Left colon (tissue), 2 donors: Measurements from ENCODE around the gene PPP3CA. TPM values are rescaled to one million over a fixed set of nuclear protein-coding genes. Genes with fewer than 3 reads are reported as not detected.

ENCODE experiments used
- ATAC-seq: fragments of 200-7000 bp; cut with Tn5 transposase; one replicate; pipeline ENCODE4 v1.9.1; 2020; ENCODE audit warnings: mild to moderate bottlenecking, moderate library complexity
- DNase-seq, 2 donors: peaks; one replicate each; pipeline ENCODE4 v3.0.0-alpha.2; 2020
- intact Hi-C, 2 donors: fragments of 100-400 bp; cut with DNase I in 1 of 2; cut with micrococcal nuclease in 1 of 2; formaldehyde crosslinking; loops; one replicate each; pipeline versions ENCODE4 v1.11.2 to v1.14.0; 2022; cut with DNase I, micrococcal nuclease
- long read RNA-seq: library from polyadenylated mRNA; unstranded; transcript quantifications from one replicate; pipeline ENCODE4 v2.0.0, GENCODE V29; 2021
- total RNA-seq, 2 donors: library from RNA; stranded (reverse); fragmentation: NEBNext Ultra II Directional; extraction: Animal tissue kit (Norgen Biotek cat#: 25700); gene quantifications; one replicate each; pipeline ENCODE4 v1.2.1, GENCODE V29; 2021
- donor health status: DM: no; HTN: no; CAD: no.
- donor health status: DM: yes; HTN: yes; CAD: no.

Gene PPP3CA
- 10 to 100 TPM; 38.0 to 59.5 TPM for total RNA-seq
- long read RNA-seq, transcript PPP3CA-202 (13 exons, 3,604 nt) = major isoform, 15 of 21 reads
- long read RNA-seq, partial matches to known transcripts = 2 of 21 reads
- long read RNA-seq, other reads (novel, unspliced or antisense) = 4 of 21 reads

- intact Hi-C loops = loop anchor here in 1 of 2 donors (5.0 kb wide), 1 partner anchor 170 kb away; no protein-coding TSS in a partner anchor
- peak; percentile 15 for ATAC-seq
- DNase-seq = no peak
Measured at GRCh38 chr4:101347267-101347556, at the start of gene PPP3CA. Gene PPP3CA, minus strand, starts transcription at chr4:101347526.

DNA sequence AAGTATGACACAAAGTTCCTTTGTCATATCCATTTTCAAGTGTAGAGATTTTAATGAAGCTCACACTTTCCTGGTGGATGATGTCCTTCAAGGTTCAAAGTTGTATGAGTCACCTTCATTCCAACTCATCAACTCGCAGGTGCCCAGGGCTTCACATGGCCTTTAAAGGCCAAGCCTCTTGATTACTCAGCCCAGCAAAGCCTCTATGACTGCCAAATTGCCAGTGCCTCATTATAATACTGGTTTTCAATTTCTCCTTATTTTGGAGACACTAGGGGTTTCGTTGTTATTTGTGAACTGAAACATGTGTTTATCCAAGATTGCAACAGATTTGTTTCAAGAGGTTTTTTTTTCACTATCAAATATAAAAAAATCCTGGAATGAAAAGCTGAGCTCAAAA, 45.9 kb upstream of the PPP3CA start:
- intact Hi-C loops = no loop called here
- ATAC-seq (peak; percentile 56), DNase-seq (no peak)

DNA sequence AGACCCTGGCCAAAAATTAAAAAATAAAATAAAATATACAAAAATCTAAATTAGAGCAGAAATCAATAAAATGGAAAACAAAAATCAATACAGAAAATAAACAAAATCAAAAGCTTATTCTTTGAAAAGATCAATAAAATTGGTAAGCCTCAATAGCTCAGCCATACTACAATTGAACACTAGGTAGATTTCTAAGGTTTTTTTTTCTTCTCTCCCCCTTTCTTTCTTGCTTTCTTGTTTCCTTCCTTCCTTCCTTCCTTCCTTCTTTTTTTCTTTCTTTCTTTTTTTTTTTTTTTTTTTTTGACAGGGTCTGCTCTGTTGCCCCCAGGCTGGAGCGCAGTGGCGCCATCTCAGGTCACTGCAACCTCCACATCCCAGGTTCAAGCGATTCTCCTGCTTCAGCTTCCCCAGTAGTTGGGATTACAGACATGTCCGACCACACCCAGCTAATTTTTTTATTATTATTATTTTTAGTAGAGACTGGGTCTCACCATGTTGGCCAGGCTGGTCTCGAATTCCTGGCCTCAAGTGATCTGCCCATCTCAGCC, 23.4 kb upstream of the PPP3CA start:
- DNase-seq (no peak), ATAC-seq (no peak)
- intact Hi-C loops = no loop called here

- no peak for ATAC-seq
Measured at GRCh38 chr4:101367201-101367600, 19.9 kb upstream of the PPP3CA start.

DNA sequence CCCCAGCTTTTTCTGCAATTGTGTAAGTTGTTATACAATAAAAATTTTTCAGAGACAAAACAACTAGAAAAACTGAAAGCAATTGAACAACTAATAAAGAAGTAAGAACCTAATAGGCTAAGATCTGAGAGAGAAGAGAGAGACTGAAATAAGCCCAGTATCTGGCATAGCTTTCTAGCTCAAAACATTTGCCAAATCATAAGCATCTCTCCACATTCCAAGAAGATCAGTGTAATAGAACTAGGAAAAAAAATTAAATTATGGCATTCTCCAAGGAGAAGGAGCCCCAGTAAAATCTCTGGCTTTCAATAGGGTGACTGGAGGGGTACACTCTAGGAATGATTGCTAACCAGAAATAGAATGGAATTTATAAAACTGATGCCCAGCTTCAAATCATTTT, 19.0 kb upstream of the PPP3CA start:
- intact Hi-C loops = no loop called here
- DNase-seq (no peak), ATAC-seq (no peak)

More at GRCh38 chr4:101367201-101367600, 19.9 kb upstream of the PPP3CA start:
- DNase-seq = no peak
- intact Hi-C loops = no loop called here

DNA sequence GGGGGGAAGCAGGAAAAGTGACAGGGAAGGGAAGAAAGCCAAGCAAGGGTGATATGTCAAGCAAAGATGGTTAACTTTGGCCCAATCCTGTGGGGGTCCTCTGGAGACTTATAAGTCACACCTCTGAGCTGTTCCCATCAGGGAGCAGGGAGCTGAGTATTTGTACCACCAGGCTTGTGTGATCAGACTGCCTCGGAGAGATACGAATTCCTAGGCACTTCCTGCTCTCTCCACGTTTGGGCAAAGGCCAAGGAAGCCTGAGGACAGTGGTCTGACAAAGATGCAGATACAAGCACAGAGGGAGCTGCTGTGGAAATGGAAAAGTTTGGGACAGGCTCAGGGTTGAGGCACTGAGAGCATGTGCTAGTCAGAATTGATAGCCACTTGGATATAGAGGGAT, 10.4 kb upstream of the PPP3CA start:
- intact Hi-C loops = no loop called here
- no peak for ATAC-seq

GRCh38 chr4:101356928-101357327, 9.6 kb upstream of the PPP3CA start:
- ATAC-seq (no peak), DNase-seq (no peak)
- intact Hi-C loops = no loop called here

More for the DNA sequence above, 10.4 kb upstream of the PPP3CA start:
- no peak for DNase-seq

DNA sequence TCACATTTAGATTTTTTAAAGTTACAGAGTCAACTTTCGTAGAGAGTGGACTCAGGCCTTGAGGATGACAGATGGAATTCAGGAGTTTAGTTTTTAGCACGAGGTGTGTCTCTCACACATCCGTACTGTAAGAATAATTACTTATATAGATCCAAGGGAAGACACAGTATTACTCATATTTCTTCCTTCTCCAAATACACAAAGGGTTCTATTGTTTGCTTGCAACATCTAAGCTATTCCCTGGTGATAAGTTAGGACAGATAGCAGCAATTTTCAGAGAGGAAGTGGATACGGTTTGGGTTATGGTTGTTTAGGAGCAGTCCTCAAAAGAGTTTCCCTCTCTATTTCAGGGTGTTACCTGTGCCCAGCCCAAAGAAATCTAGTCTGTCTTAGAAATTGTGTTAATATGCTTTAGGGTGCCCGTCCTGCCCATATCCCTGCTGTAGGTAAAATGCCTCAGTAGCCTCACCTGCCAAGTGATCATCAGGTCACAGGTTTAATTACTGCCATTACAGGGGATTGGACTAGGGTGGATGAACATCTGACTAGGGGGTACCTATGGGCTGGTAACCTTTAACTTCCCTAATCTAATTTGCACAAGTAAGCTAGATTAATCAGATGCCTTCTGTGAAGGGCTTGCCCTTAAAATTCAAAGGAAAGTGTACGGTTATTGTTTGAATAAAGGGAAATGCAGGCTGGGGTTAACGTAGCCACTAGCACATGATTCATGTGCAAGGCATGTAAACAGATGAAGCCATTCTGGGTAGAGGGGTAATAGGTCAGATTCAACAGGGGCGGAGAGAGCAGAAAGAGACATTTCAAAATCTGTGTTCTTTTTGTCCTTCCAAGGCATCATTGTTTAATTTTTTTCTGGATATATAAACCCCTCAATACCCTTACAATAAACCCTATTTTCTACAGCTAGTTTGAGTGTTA, 8.7 kb upstream of the PPP3CA start:
- intact Hi-C loops = no loop called here
- no peak for DNase-seq
- peak; percentile 39 for ATAC-seq

DNA sequence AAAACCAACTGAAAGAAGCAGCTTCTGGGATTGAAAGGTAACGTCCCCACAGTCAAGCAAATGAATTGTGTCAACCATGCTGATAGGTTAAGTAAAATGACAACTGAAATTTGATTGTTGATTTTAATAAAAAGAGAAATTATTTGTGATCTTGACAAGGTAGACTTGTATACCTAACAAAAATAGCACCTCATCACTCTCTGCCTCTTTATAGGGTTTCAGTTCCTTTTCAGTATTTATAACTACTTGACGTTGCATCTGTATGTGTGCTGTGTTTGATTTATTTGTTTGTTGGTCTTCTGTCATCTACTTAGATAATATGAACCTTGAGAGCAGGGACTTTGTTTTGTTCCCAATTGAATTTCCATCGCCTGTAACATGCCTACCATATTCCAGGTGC, 7.9 kb upstream of the PPP3CA start:
- DNase-seq (no peak), ATAC-seq (no peak)
- intact Hi-C loops = no loop called here

DNA sequence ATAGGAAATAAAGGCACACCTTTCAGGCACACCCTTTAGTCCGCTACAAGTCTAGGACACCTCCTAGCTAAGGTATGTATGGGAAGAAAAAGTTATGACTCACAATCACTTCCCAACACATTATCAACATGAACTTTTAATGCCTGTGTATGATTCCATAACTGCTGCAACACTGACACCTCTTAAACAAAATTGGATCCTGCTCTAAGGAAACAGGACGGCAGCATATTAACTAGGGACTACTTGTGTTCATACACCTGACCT, 2.4 kb upstream of the PPP3CA start:
- intact Hi-C loops = loop anchor here in 1 of 2 donors (5.0 kb wide), 1 partner anchor 172 kb away; no protein-coding TSS in a partner anchor
- peak in 1 of 2 donors; percentile 26 for DNase-seq
- peak; percentile 38 for ATAC-seq

DNA sequence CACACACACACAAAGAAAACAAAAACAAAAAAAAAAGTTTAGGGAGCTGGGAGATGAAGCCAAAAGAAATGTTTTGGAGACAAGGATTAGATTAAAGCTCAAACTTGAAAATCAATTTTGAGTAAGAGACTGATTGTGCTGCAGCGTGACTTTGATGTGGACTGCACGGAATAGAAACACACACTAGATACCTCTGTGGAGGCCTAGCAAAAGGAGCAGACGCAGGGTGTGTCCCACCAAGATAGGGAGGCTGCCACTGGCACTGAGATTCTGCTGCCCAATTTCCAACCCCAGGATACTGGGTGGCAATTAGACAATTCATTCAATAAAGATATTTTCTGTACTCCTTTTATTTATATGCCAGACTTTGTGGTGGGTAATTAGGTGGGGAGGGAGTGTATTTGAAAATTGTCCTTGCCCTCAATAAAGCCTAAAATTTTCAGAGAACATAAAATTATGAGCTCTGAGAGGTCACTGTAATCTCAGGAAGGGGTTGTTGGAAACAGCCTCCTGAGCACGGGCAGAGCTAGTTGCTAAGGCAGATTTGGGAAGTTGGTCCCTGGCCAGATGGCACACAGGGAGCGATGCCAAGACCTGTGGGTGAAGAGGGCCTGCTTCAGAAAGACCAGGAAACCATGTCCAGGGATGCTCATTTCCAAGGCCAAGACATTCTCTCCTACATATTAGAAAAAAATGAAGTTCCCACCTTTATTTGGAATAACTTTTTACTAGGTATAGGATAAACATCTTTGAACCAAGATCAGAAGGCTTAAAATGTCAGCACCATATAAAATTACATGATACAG, 1.9 kb upstream of the PPP3CA start:
- intact Hi-C loops = loop anchor here in 1 of 2 donors (5.0 kb wide), 1 partner anchor 172 kb away; no protein-coding TSS in a partner anchor
- DNase-seq (peak; percentile 36 to 51), ATAC-seq (no peak)

DNA sequence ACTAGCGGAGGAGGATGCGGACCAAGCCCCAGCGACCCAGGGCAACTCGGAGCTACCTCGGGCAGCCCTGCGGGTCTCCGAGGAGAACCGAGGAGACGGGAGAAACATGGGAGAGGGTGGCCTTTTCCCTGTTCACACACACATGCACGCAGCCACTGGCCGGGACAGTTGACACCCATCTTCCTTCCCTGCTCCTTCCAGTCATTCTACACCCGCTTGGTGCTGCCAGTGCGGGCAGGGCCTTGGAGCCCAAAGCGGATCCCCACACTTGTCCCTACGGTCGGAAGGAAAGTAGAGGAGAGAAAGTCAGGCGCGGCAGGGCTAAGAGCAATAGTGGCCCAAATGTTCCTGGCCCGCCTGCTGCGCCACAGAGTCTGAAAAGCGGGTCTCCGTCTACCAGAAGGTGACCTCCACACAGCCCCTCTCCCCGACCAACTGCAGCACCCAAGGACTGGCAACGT, 1.1 kb upstream of the PPP3CA start:
- ATAC-seq (peak; percentile 1), DNase-seq (no peak)
- intact Hi-C loops = loop anchor here in 1 of 2 donors (5.0 kb wide), 1 partner anchor 171 kb away; no protein-coding TSS in a partner anchor

DNA sequence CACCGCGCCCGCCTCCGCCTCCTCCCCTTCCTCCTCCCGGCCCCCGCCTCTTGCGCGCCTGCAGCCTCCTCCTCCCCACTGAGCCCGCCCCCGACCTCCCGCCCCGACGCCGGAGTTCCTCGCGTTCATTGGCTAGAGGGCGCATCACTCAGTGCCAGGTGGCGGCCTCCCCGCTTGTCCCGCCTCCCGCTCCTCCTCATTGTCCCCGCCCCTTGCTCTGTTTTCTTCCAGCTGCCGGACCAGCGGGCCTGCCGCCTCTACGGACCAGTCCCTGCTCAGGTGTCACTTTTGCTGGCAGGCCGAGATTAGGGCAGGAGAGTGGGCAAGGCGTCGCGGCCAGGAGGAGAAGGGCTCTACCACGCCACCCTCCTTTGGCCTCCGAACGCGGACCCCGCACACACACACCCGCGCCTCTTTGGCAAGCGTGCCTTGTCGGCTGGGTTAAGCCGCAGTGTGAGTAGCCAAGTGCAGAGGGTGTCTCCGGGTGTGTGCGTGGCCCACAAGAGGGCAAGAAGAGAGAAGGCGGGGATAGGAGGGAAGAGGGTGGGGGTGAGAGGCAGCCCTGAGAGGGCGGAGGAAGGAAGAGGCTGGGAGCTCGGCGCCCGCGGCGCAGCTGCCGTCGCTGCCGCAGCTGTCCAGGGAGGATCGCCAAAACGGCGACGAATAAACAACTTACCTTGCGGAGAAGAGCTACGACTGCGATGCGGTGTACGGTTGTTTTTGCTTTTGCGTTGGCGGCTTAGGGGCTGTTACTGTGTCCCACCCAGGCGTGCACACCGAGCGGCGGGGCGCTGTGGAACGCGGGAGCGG, 436 bp upstream of the PPP3CA start:
- intact Hi-C loops = loop anchor here in 1 of 2 donors (5.0 kb wide), 1 partner anchor 170 kb away; no protein-coding TSS in a partner anchor
- ATAC-seq (peak; percentile 83), DNase-seq (peak; percentile 99)

DNA sequence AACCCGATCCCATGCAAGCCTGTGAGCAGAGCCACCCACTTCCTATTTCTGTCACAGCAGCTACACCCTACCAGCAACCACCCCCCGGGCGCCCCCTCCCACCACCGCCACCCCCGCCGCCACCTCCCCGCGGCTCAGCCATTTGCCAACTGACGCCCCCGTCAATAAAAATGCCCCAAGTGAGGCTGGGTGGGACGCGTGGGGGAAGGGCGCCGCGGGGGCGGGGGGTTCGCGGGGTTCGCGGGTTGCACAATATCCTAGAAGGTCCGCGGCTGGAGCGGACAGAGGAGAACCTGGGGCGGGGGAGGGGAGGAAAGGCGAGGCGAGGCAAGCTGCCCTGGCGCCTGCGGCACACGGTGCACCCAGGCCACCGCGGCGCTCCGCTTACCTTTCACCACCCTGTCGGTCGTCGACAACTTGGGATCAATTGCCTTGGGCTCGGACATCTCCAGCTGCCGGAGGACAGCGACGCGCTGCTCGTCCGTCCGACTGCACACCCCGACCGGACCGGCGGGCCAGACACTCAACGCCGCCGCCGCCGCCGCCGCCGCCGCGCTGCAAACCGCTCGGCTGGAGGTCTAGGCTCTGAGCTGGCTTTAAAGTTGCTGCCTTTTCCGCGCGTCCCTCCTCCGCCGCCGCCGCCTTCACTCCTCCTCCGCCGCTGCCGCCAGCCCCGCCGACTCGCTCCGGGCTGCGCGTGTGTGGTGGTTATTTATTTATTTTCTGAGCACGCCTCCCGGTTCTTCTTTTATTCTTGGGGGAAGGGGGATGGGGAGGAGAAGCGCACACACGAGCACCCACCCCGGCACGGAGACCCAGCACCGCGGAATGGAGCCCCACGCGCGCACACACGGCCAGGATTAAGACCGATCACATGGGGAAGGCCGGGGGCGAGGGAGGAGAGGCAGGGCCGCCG, 717 bp downstream of the PPP3CA start:
- ATAC-seq (peak; percentile 31), DNase-seq (peak; percentile 63 to 78)
- intact Hi-C loops = loop anchor here in 1 of 2 donors (5.0 kb wide), 1 partner anchor 169 kb away; no protein-coding TSS in a partner anchor

- no peak for ATAC-seq
- DNase-seq = peak; percentile 61 to 71
Measured at GRCh38 chr4:101345596-101346350, 1.6 kb downstream of the PPP3CA start.

GRCh38 chr4:101345271-101345595, 2.1 kb downstream of the PPP3CA start:
- peak in 1 of 2 donors; percentile 10 for DNase-seq
- intact Hi-C loops = loop anchor here in 1 of 2 donors (5.0 kb wide), 1 partner anchor 168 kb away; no protein-coding TSS in a partner anchor
- ATAC-seq = no peak

More at GRCh38 chr4:101345596-101346350, 1.6 kb downstream of the PPP3CA start:
- intact Hi-C loops = loop anchor here in 1 of 2 donors (5.0 kb wide), 1 partner anchor 168 kb away; no protein-coding TSS in a partner anchor
